ENCODE results near the gene SRC.

SRC gene

GRCh38 chr20:37385659-37386504 lies 39.9 kb downstream of the SRC start:
- no peak for DNase-seq

DNA sequence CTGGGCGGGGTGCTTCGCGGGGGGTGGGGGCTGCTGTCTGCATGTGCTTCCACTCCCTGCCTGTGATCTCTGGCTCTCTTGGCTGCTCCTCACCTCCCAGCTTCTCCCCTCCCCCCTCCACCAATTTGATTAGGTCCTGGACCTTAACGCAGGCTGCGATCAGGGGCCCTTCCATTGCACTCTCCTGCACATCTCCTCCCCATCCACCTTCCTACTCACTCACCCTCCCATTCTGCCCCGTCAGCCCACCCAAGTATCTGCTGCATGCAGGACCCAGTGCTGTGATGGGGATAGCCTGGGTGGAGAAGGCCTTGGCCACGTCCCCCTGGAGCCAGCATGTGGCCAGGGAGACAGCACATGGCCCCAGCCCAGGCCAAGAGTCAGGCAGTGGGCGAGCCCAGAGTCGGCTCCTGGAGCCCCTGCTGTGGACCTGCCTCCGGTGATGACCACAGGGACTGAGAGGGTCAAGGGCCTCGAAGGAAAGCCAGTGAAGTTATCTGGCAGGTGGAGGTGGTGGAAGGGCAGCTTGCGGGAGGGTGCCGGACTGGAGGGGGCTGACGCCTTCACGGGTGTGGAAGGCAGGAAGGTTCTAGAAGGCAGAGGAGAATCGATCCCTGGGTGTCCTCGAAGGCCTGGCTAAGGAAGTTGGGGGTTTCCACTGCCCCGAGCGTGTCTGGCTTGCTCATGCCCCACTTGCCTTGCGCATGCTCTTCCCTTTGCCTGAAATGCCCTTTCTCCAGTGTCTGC lies 40.7 kb downstream of the SRC start:
- no peak for DNase-seq

DNA sequence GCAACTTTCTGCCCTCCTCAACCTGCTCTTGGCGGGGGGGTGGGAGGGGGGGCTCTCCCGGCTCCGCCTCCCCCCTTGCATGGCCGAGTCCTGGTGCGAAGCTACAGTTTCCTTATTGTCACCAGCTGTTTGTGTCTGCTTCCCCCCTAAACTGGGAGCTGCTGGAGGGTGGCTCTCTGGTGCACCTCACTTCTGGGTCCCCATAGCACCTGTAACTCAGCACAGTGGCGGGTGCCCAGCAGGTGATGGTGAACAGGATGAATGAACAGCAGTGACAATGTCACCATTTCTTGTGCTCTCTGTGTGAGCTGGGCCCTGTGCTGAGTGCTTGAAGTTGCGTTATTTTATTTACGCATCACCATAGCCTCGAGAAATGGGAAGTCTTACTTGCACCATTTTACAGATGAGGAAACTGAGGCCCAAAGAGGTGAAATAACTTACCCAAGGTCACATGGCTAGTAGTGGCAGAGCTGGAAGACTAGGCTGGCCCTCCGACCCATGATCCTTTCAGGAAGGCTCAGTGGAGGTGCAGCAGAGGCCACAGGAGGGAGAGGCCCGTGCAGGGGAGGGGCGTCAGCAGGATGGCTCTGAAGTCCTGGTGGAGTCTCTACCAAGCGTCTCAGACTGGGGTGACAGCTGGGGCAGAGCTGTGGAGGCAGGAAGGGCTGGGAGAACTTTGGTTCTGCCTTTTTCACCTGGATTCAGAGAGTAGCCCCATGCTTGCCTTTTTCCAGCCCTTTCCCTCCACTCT lies 41.8 kb downstream of the SRC start:
- no peak for DNase-seq

DNA sequence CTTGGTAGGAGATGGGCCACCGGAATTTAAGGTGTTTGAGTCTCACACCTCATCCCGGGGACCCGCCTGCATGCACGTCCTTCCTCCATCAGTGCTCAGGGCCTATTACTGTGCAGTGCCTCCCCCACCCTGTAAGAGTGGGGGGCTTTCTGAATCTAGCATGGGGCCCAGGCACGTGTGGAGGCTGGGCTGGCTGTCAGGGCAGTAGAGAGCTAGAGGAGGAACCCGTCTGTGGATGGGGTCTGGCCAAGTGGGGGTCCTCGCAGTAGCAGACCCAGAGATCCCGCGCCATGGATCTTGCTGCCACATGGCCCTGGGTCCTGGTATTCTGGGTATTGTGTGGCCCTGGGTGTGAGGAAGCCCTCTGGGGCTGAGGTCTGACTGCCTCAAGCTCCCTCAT lies 42.9 kb downstream of the SRC start:
- DNase-seq = no peak

- DNase-seq = no peak
Measured at GRCh38 chr20:37389241-37389747, 43.4 kb downstream of the SRC start.

DNA sequence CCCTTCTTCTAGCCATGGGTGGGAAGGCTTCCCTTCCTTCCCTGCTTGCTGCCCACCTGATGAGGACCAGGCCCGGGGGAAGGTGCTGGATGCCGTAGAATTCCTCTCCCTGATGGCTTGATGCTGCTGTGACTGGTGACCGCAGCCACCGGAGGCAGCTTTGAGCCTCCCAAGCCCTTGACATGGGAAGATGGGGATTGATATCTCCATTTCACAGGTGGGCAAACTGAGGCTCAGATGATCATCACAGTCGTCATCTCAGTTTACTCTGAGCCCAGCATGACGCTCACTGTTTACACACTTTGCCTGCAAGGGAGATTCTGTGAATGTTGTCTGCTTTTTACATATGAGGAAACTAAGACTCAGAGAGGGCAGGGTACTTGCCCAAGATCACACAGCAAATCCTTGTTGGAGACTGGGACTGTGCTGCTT lies 43.9 kb downstream of the SRC start:
- no peak for DNase-seq

GRCh38 chr20:37390503-37390890 lies 44.6 kb downstream of the SRC start:
- no peak for DNase-seq

DNA sequence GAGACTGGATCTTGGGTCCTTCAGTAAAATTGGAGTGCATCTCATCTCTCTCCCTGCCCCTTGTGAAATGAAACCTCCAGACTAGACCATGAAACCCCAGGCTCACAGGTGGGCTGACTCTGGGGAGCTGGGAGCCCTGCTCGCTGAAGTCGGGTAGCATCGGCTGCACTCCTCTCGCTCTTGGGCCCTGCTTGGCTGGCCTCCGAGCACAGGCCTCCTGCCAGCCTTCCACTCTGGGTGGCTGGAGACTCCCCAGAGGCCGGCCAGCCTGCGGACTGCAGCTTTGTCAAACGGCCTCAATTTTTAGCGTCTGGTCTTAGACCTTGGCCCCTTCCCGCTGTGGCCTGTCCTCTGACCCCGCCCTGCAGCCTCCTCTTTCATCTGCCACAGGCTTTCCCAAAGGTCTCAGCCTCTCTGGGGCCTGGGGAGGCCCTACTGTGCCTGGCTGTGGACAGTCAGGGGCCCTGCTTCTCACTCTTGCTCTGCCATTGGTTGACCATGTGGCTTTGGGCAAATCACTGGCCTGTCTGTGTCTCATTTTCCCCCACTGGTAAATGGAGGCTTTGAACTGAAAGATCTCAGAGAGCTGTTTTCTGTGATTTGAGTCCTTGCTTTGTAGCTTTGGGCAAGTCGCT lies 45.1 kb downstream of the SRC start:
- DNase-seq = no peak

- DNase-seq = no peak
Measured at GRCh38 chr20:37392441-37393195, 46.7 kb downstream of the SRC start.

GRCh38 chr20:37393196-37393862 lies 47.4 kb downstream of the SRC start:
- no peak for DNase-seq

- no peak for DNase-seq
Measured at GRCh38 chr20:37393863-37394542, 48.1 kb downstream of the SRC start.

GRCh38 chr20:37394543-37395409 lies 48.8 kb downstream of the SRC start:
- no peak for DNase-seq

- DNase-seq = no peak
Measured at GRCh38 chr20:37395410-37395797, 49.5 kb downstream of the SRC start.

DNA sequence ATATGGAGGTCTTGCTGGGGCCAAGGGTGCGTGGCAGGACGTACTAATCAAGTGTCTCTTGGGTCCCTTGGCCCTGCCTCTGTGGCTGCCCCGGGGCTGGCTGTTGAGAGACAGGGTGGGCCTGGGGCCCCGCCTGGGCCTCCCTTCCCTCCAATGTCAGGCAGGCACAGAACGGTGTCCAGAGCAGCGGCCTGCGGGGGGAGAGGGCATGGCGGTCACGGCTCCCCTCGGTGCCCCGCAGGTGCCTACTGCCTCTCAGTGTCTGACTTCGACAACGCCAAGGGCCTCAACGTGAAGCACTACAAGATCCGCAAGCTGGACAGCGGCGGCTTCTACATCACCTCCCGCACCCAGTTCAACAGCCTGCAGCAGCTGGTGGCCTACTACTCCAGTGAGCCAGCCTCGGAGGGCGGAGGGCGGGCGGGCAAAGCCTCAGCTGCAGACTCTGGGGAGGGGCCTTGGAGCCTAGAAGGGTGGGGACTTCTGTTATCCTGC lies 50.0 kb downstream of the SRC start:
- DNase-seq = no peak

GRCh38 chr20:37396416-37397075 lies 50.6 kb downstream of the SRC start:
- DNase-seq = no peak

DNA sequence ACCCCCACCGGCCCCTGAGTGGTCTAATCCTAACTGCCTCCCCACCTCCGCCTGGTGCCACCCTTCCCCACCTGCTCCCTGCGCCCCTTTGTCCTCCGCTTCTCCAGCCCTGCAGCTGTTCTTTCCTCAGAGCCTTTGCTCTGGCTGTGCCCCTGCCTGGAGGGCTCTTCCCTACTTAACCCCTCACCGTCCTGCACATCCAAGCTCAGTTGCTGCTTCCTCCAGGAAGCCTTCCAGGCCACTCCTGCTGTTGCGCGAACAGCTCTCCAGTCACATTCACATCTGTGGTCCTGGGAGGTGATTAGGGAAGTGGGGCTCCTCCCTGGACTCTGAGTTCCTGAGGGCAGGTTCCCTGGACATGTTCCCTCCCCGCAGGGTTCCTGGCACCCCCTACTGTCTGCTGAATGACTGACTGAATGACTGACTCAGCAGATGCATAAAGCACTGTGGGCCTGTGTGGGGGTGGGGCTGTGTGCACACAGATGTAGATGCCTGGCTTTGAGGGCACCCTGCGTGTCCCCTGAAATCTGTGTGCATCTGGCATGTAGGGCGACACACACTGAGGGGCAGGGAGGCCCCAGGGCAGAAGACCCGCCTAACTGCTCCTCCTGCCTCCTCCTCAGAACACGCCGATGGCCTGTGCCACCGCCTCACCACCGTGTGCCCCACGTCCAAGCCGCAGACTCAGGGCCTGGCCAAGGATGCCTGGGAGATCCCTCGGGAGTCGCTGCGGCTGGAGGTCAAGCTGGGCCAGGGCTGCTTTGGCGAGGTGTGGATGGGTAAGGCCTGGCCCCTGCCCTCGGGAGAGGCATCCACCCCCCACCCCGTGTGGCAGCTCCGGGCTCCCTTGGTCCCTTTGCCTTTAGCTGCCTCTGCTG lies 51.4 kb downstream of the SRC start:
- DNase-seq = no peak

DNA sequence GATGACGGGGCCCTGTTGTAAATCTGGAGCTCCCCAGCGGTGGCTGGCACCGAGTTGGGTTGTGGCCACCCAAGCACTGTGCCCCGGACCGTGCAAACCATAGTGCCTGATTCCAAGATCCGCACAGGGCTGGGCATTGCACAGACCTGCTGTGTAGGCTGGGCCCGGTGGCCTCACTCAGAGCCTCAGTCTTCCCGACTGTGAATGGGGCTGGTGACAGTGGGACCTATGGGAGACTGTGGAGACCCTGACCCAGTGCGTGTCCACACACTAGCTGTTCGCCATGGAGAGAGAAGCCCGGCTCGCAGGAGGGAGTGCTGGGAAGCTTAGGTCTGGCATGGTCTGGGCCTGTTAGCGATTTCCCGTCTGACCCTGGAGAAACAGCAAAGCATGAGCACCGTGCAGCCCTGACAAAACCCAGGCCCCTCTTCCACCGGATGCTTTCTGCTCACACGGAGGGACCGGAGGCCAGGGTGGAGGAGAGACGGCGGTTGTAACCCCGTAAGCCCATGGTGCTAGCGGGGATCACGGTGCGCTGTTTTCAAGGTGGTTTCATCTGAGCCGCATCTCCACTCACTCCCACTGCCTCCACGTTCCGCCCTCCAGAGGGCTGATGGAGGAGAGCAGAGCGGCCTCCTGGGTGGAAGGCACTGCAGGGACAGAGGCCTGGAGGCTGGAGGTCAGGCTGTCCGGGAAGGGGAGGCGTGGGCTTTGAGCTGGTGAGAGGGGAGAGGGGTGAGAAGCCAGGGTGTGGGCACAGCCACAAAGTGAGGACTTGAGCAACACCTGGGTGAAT lies 52.2 kb downstream of the SRC start:
- DNase-seq = no peak

Data from NCI-H2081 (cell line).